A549 (cell line): Measurements from ENCODE around the gene FOXO6. TPM values are rescaled to one million over a fixed set of nuclear protein-coding genes. Genes with fewer than 3 reads are reported as not detected.

Source experiments
- ATAC-seq, 2 experiments: fragments of 200-7000 bp in 1 of 2; fragments of >200 bp in 1 of 2; cut with Nextera tagmentation in 1 of 2; cut with Tn5 transposase in 1 of 2; 3 replicates each; pipeline versions ENCODE4 v1.8.0 to v1.9.1; 2018 to 2020; ENCODE audit warnings: mild to moderate bottlenecking in 1 of 2, moderate library complexity in 1 of 2
- CTCF ChIA-PET: fragments of 300-600 bp; sonication (Branson Sonifier 250); formaldehyde crosslinking; extraction: SDS; loops from one replicate; lab custom pipeline; 2021; ENCODE audit warnings: antibody characterized with exemption, inconsistent platforms; lab: Yijun Ruan, JAX
- POLR2A ChIA-PET: fragments of 350-600 bp; formaldehyde crosslinking; extraction: SDS; loops from one replicate; lab custom pipeline; 2021; ENCODE audit warnings: antibody characterized with exemption, inconsistent platforms; lab: Yijun Ruan, JAX
- DNase-seq, 2 experiments: peaks; one replicate each; pipeline versions ENCODE4 v3.0.0 to v3.0.0-alpha.2; 2011 to 2016; ENCODE audit warnings: low read depth in 1 of 2, low spot score in 1 of 2
- FAIRE-seq: peaks from 2 replicates; lab custom pipeline; 2011; peaks lifted over from hg19 to GRCh38; lab: Jason Lieb, UNC
- H3K27ac ChIP-seq, 2 experiments: fragments of >200 bp; sonication (Bioruptor Twin); formaldehyde crosslinking; 3 replicates each; pipeline ENCODE4 v1.5.1; 2016 to 2017
- H3K4me1 ChIP-seq: fragments of >200 bp; sonication (Bioruptor Twin); formaldehyde crosslinking; 3 replicates; pipeline ENCODE4 v1.6.1; 2016
- H3K4me2 ChIP-seq: fragments of >200 bp; sonication (Bioruptor Twin); formaldehyde crosslinking; 3 replicates; pipeline ENCODE4 v1.6.1; 2016
- H3K4me3 ChIP-seq: fragments of >200 bp; sonication (Bioruptor Twin); formaldehyde crosslinking; 3 replicates; pipeline ENCODE4 v1.5.1; 2016
- H3K9me3 ChIP-seq: fragments of >200 bp; sonication (Bioruptor Twin); formaldehyde crosslinking; 3 replicates; pipeline ENCODE4 v1.6.1; 2016
- ATOH8 ChIP-seq: fragments of 250-450 bp; sonication (Bioruptor Pico); IDR thresholded peaks from 2 replicates; pipeline ENCODE4 v1.5.0; 2020; ENCODE audit warnings: low read depth, mild to moderate bottlenecking, moderate library complexity
- BHLHE40 ChIP-seq: IDR thresholded peaks from 2 replicates; pipeline ENCODE4 v1.6.1; 2012; ENCODE audit warnings: low read depth, low read length, inconsistent platforms
- CEBPB ChIP-seq, 2 experiments: fragments of >200 bp in 1 of 2; sonication (Bioruptor Twin) in 1 of 2; formaldehyde crosslinking in 1 of 2; IDR thresholded peaks; 2 replicates each; pipeline ENCODE4 v1.6.1; 2012 to 2016
- CHD4 ChIP-seq: fragments of 200-600 bp; sonication (generic); IDR thresholded peaks from 2 replicates; pipeline ENCODE4 v1.6.1; 2016; ENCODE audit warnings: antibody characterized with exemption, mild to moderate bottlenecking, borderline replicate concordance
- E2F6 ChIP-seq: IDR thresholded peaks from 2 replicates; pipeline ENCODE4 v1.6.1; 2012; ENCODE audit warnings: low read depth, borderline replicate concordance
- EHF ChIP-seq: fragments of 250-450 bp; sonication (Bioruptor Pico); IDR thresholded peaks from 2 replicates; pipeline ENCODE4 v1.5.0; 2020; ENCODE audit warnings: mild to moderate bottlenecking
- EHMT2 ChIP-seq: fragments of 200-600 bp; sonication (generic); IDR thresholded peaks from 2 replicates; pipeline ENCODE4 v1.6.1; 2016; ENCODE audit warnings: antibody characterized with exemption, low read depth, mild to moderate bottlenecking, moderate library complexity
- ELK1 ChIP-seq: fragments of 150-350 bp; IDR thresholded peaks from 2 replicates; pipeline ENCODE4 v1.6.1; 2014; ENCODE audit warnings: low read depth, mild to moderate bottlenecking, low read length
- FOSB ChIP-seq: fragments of 250-450 bp; sonication (Bioruptor Pico); IDR thresholded peaks from 2 replicates; pipeline ENCODE4 v1.5.0; 2020; ENCODE audit warnings: mild to moderate bottlenecking, moderate library complexity
- FOXS1 ChIP-seq: fragments of 250-450 bp; sonication (Bioruptor Pico); IDR thresholded peaks from 2 replicates; pipeline ENCODE4 v1.5.0; 2020; ENCODE audit warnings: mild to moderate bottlenecking, moderate library complexity
- GATA3 ChIP-seq: IDR thresholded peaks from 2 replicates; pipeline ENCODE4 v1.6.1; 2012; ENCODE audit warnings: borderline replicate concordance
- HDAC2 ChIP-seq: fragments of 200-600 bp; sonication (generic); IDR thresholded peaks from 2 replicates; pipeline ENCODE4 v1.6.1; 2016
- HES2 ChIP-seq: fragments of >200 bp; sonication (Bioruptor Twin); formaldehyde crosslinking; IDR thresholded peaks from 2 replicates; pipeline ENCODE4 v1.6.1; 2016
- HMGXB4 ChIP-seq: fragments of 250-450 bp; sonication (Bioruptor Pico); IDR thresholded peaks from 2 replicates; pipeline ENCODE4 v1.5.0; 2021; ENCODE audit warnings: mild to moderate bottlenecking, moderate library complexity, borderline replicate concordance
- JUN ChIP-seq, 2 experiments: fragments of >200 bp; sonication (Bioruptor Twin); formaldehyde crosslinking; IDR thresholded peaks; 2 replicates in 1 of 2; 3 replicates in 1 of 2; pipeline ENCODE4 v1.6.1; 2016 to 2017
- KDM1A ChIP-seq: fragments of 200-600 bp; sonication (generic); IDR thresholded peaks from 2 replicates; pipeline ENCODE4 v1.6.1; 2016; ENCODE audit warnings: low read depth, mild to moderate bottlenecking
- MYC ChIP-seq: IDR thresholded peaks from 2 replicates; pipeline ENCODE4 v1.6.1; 2012; ENCODE audit warnings: mild to moderate bottlenecking, inconsistent platforms, low read length, improper control_type of control experiment, borderline replicate concordance
- NPAS2 ChIP-seq: fragments of 250-450 bp; sonication (Bioruptor Pico); IDR thresholded peaks from 2 replicates; pipeline ENCODE4 v1.8.0; 2022; ENCODE audit warnings: mild to moderate bottlenecking, moderate library complexity, borderline replicate concordance
- RCOR1 ChIP-seq: fragments of 150-350 bp; IDR thresholded peaks from 2 replicates; pipeline ENCODE4 v1.6.1; 2014; ENCODE audit warnings: antibody characterized with exemption, low read length, low read depth
- REST ChIP-seq: fragments of 200-600 bp; sonication (generic); IDR thresholded peaks from 2 replicates; pipeline ENCODE4 v1.6.1; 2016; ENCODE audit warnings: antibody characterized with exemption, mild to moderate bottlenecking, moderate library complexity
- RFX5 ChIP-seq: fragments of 450-650 bp; IDR thresholded peaks from 2 replicates; pipeline ENCODE4 v1.7.1; 2014; ENCODE audit warnings: antibody characterized with exemption, mild to moderate bottlenecking, moderate library complexity
- TFCP2L1 ChIP-seq: fragments of 250-450 bp; sonication (Bioruptor Pico); IDR thresholded peaks from 2 replicates; pipeline ENCODE4 v1.5.0; 2021; ENCODE audit warnings: mild to moderate bottlenecking
- ZFP36 ChIP-seq: fragments of 450-650 bp; IDR thresholded peaks from 2 replicates; pipeline ENCODE4 v1.6.1; 2014; ENCODE audit warnings: borderline replicate concordance; ENCODE audit not compliant: partially characterized antibody
- ZNF302 ChIP-seq: fragments of 250-450 bp; sonication (Bioruptor Pico); IDR thresholded peaks from 2 replicates; pipeline ENCODE4 v1.9.0; 2021; ENCODE audit warnings: inconsistent platforms, mild to moderate bottlenecking, moderate library complexity
- WGBS: methylation state at CpG from one replicate; pipeline ENCODE4 v1.1.6; 2017; ENCODE audit errors: missing lambda C conversion rate; 5-methylcytosine and 5-hydroxymethylcytosine counted together
- polyA plus RNA-seq, 4 experiments: library from polyadenylated mRNA; depleted of rRNA in 3 of 4; stranded (reverse); fragments of >200 nt; fragmentation: RNase III in 1 of 4; extraction: RNeasy Plus Mini Kit Qiagen cat#74134 plus additional on column Dnase treatment in 1 of 4; gene quantifications; 2 replicates in 3 of 4; 3 replicates in 1 of 4; pipeline ENCODE4 v1.2.3, GENCODE V29; 2011 to 2017

Gene FOXO6
- polyA plus RNA-seq, 2 of the 4 experiments (the other 2 are of a cell fraction): 0.10 to 0.25 TPM

- TF ChIP-seq ATOH8 (CRISPR knock-in tag): no peak
- no peak for TF ChIP-seq TFCP2L1 (CRISPR knock-in tag)
- no peak for TF ChIP-seq EHF
- no peak for TF ChIP-seq E2F6
- TF ChIP-seq KDM1A: no peak
- TF ChIP-seq FOSB: no peak
- TF ChIP-seq NPAS2 (CRISPR knock-in tag): no peak
- no peak for TF ChIP-seq ZNF302 (CRISPR knock-in tag)
- TF ChIP-seq BHLHE40: no peak
- TF ChIP-seq JUN (IDR thresholded peaks at IDR 0.05): no peak
Measured at GRCh38 chr1:41408691-41409090, 47.5 kb downstream of the FOXO6 start (continued).

- ChIA-PET CTCF (interaction anchor here (0.8 to 2.6 kb wide), 3 partner anchors 8 to 24 kb away, joined by 3 to 8 read pairs (median 6); no protein-coding TSS in a partner anchor), POLR2A (no interaction called here)
- no peaks in the 10 kb centered on the region for H3K4me1 ChIP-seq
- FAIRE-seq: no peak
- 67% methylated on average over 6 of the region's 7 CpGs for WGBS
- no peak overlapping the region for H3K4me2 ChIP-seq
- H3K9me3 ChIP-seq: no peaks in the 10 kb centered on the region; the same call in 2 of the 3 replicates
- no peak overlapping the region for H3K4me3 ChIP-seq
- TF ChIP-seq REST: no peak
- TF ChIP-seq ZFP36: no peak
- TF ChIP-seq FOXS1 (CRISPR knock-in tag): no peak
- no peak for TF ChIP-seq HES2
- TF ChIP-seq GATA3: no peak
- TF ChIP-seq MYC: no peak
- no peak for TF ChIP-seq CEBPB (IDR thresholded peaks at IDR 0.05)
- TF ChIP-seq E2F6: no peak
- TF ChIP-seq BHLHE40: no peak
- TF ChIP-seq HDAC2: no peak
- no peak for TF ChIP-seq ELK1
- TF ChIP-seq HMGXB4 (CRISPR knock-in tag): no peak
- TF ChIP-seq CHD4: no peak
- no peak for TF ChIP-seq EHMT2
- no peak for TF ChIP-seq RFX5
- TF ChIP-seq RCOR1: no peak
- no peak for DNase-seq
- ATAC-seq: no peak
- H3K27ac ChIP-seq: no peak overlapping the region
Measured at GRCh38 chr1:41409825-41410224, 48.6 kb downstream of the FOXO6 start.
